ENCODE results near the gene ZNF783. TPM values are rescaled to one million over a fixed set of nuclear protein-coding genes. Genes with fewer than 3 reads are reported as not detected.

The ZNF783 gene
- total and polyA plus RNA-seq, 7 donors, result 1.2 to 15.2 (median 9.4) TPM

GRCh38 chr7:149218469-149219420 lies 43.3 kb upstream of the ZNF783 start:
- Histone ChIP-seq H3K27ac (no peak overlapping the region), H3K9me3 (no peaks in the 10 kb centered on the region), H3K27me3 (no peaks in the 10 kb centered on the region), H3K4me1 (no peaks in the 10 kb centered on the region), H3K36me3 (peaks cover 16 to 100% (median 59%) of the 10 kb centered on the region in 4 donors), H3K4me3 (no peak overlapping the region)
- 83 to 93% methylated on average over 10 of the region's 10 CpGs for WGBS, 2 donors
- no peak for TF ChIP-seq EP300 (IDR thresholded peaks at IDR 0.05)
- TF ChIP-seq CTCF (IDR thresholded peaks at IDR 0.05), result no peak
- TF ChIP-seq POLR2A (IDR thresholded peaks at IDR 0.05), result no peak
- intact Hi-C loops (cut with DNase I), result no loop called here
- DNase-seq, result no peak

GRCh38 chr7:149220534-149220933 lies 41.5 kb upstream of the ZNF783 start:
- peaks cover 10 to 98% (median 58%) of the 10 kb centered on the region in 4 donors for H3K36me3 ChIP-seq
- no peaks in the 10 kb centered on the region for H3K27me3 ChIP-seq
- no peak for TF ChIP-seq CTCF (IDR thresholded peaks at IDR 0.05)
- no peak for TF ChIP-seq EP300 (IDR thresholded peaks at IDR 0.05)
- no peak for TF ChIP-seq POLR2AphosphoS5 (IDR thresholded peaks at IDR 0.05)
- TF ChIP-seq POLR2A (IDR thresholded peaks at IDR 0.05), result no peak
- H3K9me3 ChIP-seq, result no peaks in the 10 kb centered on the region
- intact Hi-C loops (cut with DNase I), result no loop called here
- no peak overlapping the region for H3K27ac ChIP-seq
- DNase-seq, result no peak
- no peak overlapping the region for H3K4me3 ChIP-seq
- H3K4me1 ChIP-seq, result no peaks in the 10 kb centered on the region
- 86 to 90% methylated on average over 6 of the region's 6 CpGs for WGBS, 2 donors

GRCh38 chr7:149223176-149223575 lies 38.8 kb upstream of the ZNF783 start:
- intact Hi-C loops (cut with DNase I), result no loop called here

GRCh38 chr7:149223761-149224160 lies 38.2 kb upstream of the ZNF783 start:
- Histone ChIP-seq H3K4me3 (no peak overlapping the region), H3K27me3 (no peaks in the 10 kb centered on the region), H3K9me3 (no peaks in the 10 kb centered on the region), H3K4me1 (no peaks in the 10 kb centered on the region), H3K36me3 (peaks cover 10 to 70% (median 41%) of the 10 kb centered on the region in 4 donors), H3K27ac (no peak overlapping the region)
- intact Hi-C loops (cut with DNase I), result no loop called here
- no peak for DNase-seq
- TF ChIP-seq CTCF (IDR thresholded peaks at IDR 0.05), result no peak
- TF ChIP-seq POLR2A (IDR thresholded peaks at IDR 0.05), result no peak
- TF ChIP-seq POLR2AphosphoS5 (IDR thresholded peaks at IDR 0.05), result no peak
- TF ChIP-seq EP300 (IDR thresholded peaks at IDR 0.05), result no peak
- WGBS, 2 donors, result 97 to 98% methylated on average over 39 of the region's 39 CpGs

More at GRCh38 chr7:149223176-149223575, 38.8 kb upstream of the ZNF783 start:
- Histone ChIP-seq H3K4me1 (no peaks in the 10 kb centered on the region), H3K36me3 (peaks cover 10 to 76% (median 44%) of the 10 kb centered on the region in 4 donors), H3K4me3 (no peak overlapping the region), H3K27me3 (no peaks in the 10 kb centered on the region), H3K27ac (no peak overlapping the region), H3K9me3 (no peaks in the 10 kb centered on the region)
- WGBS, 2 donors, result 95 to 98% methylated on average over 8 of the region's 8 CpGs
- DNase-seq, result no peak
- TF ChIP-seq CTCF (IDR thresholded peaks at IDR 0.05) (no peak), EP300 (IDR thresholded peaks at IDR 0.05) (no peak), POLR2AphosphoS5 (IDR thresholded peaks at IDR 0.05) (no peak), POLR2A (IDR thresholded peaks at IDR 0.05) (no peak)
